Stomach (tissue), 4 donors: Measurements from ENCODE around the gene EXOSC7.

Experiments
- EP300 ChIP-seq: sonication (generic); formaldehyde crosslinking; IDR thresholded peaks from one replicate; pipeline ENCODE4 v1.6.1; 2017; ENCODE audit warnings: antibody characterized with exemption
- POLR2A ChIP-seq, 4 donors: fragments of 450-650 bp; IDR thresholded peaks; one replicate each; pipeline ENCODE4 v1.6.1; 2016; ENCODE audit warnings: antibody characterized with exemption in 4 of 4, control low read depth in 2 of 4, mild to moderate bottlenecking in 1 of 4, moderate library complexity in 1 of 4
- POLR2AphosphoS5 ChIP-seq, 3 donors: sonication (generic); formaldehyde crosslinking; IDR thresholded peaks; one replicate each; pipeline ENCODE4 v1.6.1; 2016; ENCODE audit warnings: antibody characterized with exemption in 3 of 3
- TF ChIP-seq, protein P1 (sequence below), 7 experiments: fragments of 450-650 bp in 4 of 7; fragments of 200-600 bp in 3 of 7; sonication (generic) in 3 of 7; IDR thresholded peaks; one replicate each; pipeline ENCODE4 v1.5.1; 2016 to 2019; ENCODE audit warnings: antibody characterized with exemption in 7 of 7, control low read depth in 2 of 7, mild to moderate bottlenecking in 1 of 7

DNA sequence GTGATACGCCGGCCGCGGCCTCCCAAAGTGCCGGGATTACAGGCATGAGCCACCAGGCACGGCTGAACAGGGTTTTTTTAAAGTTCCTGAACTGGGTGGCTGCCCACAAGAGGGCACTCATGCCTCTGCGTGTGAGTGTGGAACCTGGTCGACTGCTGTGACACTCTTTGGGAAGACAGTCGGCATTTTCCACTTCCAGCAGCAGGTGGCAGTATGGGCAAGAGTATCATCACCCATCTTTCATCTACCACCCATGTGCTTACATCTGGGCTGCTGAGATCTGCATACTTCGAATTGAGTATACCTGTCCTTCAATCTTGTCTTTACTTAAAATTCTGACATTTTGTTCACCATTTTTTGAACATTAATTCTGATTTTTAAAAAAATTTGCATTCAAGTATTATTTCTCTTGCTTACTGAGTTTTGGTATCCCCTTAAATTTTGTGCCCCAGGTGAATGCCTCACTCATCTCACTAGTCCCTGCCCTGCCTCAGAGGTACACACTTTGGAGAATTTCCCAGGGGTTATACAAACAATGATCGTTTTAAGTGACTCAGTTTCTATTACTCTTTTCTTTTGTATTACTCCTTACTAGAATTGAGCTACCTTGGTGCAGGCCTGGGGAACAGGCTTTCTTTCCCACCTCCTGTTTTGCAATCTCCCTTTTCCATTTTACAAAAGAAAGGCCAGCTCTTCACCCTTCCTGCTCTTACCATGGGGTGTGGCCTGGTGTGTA, 61.8 kb downstream of the EXOSC7 start:
- TF ChIP-seq, protein P1, sequence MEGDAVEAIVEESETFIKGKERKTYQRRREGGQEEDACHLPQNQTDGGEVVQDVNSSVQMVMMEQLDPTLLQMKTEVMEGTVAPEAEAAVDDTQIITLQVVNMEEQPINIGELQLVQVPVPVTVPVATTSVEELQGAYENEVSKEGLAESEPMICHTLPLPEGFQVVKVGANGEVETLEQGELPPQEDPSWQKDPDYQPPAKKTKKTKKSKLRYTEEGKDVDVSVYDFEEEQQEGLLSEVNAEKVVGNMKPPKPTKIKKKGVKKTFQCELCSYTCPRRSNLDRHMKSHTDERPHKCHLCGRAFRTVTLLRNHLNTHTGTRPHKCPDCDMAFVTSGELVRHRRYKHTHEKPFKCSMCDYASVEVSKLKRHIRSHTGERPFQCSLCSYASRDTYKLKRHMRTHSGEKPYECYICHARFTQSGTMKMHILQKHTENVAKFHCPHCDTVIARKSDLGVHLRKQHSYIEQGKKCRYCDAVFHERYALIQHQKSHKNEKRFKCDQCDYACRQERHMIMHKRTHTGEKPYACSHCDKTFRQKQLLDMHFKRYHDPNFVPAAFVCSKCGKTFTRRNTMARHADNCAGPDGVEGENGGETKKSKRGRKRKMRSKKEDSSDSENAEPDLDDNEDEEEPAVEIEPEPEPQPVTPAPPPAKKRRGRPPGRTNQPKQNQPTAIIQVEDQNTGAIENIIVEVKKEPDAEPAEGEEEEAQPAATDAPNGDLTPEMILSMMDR (IDR thresholded peaks at IDR 0.05), result peak in 6 of 7 experiments; percentile 33 to 99 (median 91)
- TF ChIP-seq POLR2A (IDR thresholded peaks at IDR 0.05), result no peak
- TF ChIP-seq EP300, result no peak
- TF ChIP-seq POLR2AphosphoS5 (IDR thresholded peaks at IDR 0.05), result peak; percentile 18 to 89 (median 62)
